Skeletal muscle cell (primary cell): ENCODE data around the gene PRDM11.
"Not testable (repeated sequence)": the region's sequence is repeated elsewhere in the genome, so short reads cannot be mapped to it uniquely, and the experiment has no call there.

Experiments
- DNase-seq: peaks from one replicate; pipeline ENCODE4 v3.0.0-alpha.2; 2010; ENCODE audit warnings: low read depth
- H3K4me3 ChIP-seq: 2 replicates; pipeline ENCODE4 v1.5.1; 2011; ENCODE audit warnings: low read depth, mild to moderate bottlenecking, control low read depth, low read length, moderate library complexity

Gene PRDM11

GRCh38 chr11:45146072-45147016, at the start of gene PRDM11:
TSS of gene PRDM11 (plus strand) at chr11:45146639. CDS start at chr11:45181767, 35,128 bp downstream.
- no peak for DNase-seq

GRCh38 chr11:45097721-45098493, 48.5 kb upstream of the PRDM11 start:
- no peak overlapping the region for H3K4me3 ChIP-seq
- no peak for DNase-seq

More at GRCh38 chr11:45146072-45147016, at the start of gene PRDM11:
- H3K4me3 ChIP-seq: peak within 1 kb of the TSS; percentile 74

GRCh38 chr11:45098929-45099328, 47.5 kb upstream of the PRDM11 start:
- DNase-seq: no peak
- H3K4me3 ChIP-seq: no peak overlapping the region

- DNase-seq: no peak
Observed at GRCh38 chr11:45100339-45100738, 46.1 kb upstream of the PRDM11 start.

GRCh38 chr11:45102361-45102809, 44.1 kb upstream of the PRDM11 start:
- no peak overlapping the region for H3K4me3 ChIP-seq

More at GRCh38 chr11:45100339-45100738, 46.1 kb upstream of the PRDM11 start:
- H3K4me3 ChIP-seq: no peak overlapping the region

GRCh38 chr11:45102810-45103621, 43.4 kb upstream of the PRDM11 start:
- no peak overlapping the region for H3K4me3 ChIP-seq
- DNase-seq: peak; percentile 43

More at GRCh38 chr11:45102361-45102809, 44.1 kb upstream of the PRDM11 start:
- no peak for DNase-seq

- H3K4me3 ChIP-seq: no peak overlapping the region
- DNase-seq: no peak
Observed at GRCh38 chr11:45104006-45104789, 42.2 kb upstream of the PRDM11 start.

- no peak overlapping the region for H3K4me3 ChIP-seq
- no peak for DNase-seq
Observed at GRCh38 chr11:45104790-45105084, 41.7 kb upstream of the PRDM11 start.

- peak; percentile 42 for DNase-seq
Observed at GRCh38 chr11:45105233-45105983, 41.0 kb upstream of the PRDM11 start.

GRCh38 chr11:45105984-45106375, 40.5 kb upstream of the PRDM11 start:
- H3K4me3 ChIP-seq: no peak overlapping the region
- DNase-seq: no peak

More at GRCh38 chr11:45105233-45105983, 41.0 kb upstream of the PRDM11 start:
- no peak overlapping the region for H3K4me3 ChIP-seq

GRCh38 chr11:45106440-45106839, 40.0 kb upstream of the PRDM11 start:
- no peak overlapping the region for H3K4me3 ChIP-seq
- no peak for DNase-seq

GRCh38 chr11:45107029-45107428, 39.4 kb upstream of the PRDM11 start:
- DNase-seq: no peak
- H3K4me3 ChIP-seq: no peak overlapping the region

- no peak for DNase-seq
- H3K4me3 ChIP-seq: no peak overlapping the region
Observed at GRCh38 chr11:45108070-45109064, 38.1 kb upstream of the PRDM11 start.

GRCh38 chr11:45109400-45109799, 37.0 kb upstream of the PRDM11 start:
- no peak overlapping the region for H3K4me3 ChIP-seq
- DNase-seq: no peak

GRCh38 chr11:45110562-45110961, 35.9 kb upstream of the PRDM11 start:
- H3K4me3 ChIP-seq: no peak overlapping the region
- DNase-seq: no peak

GRCh38 chr11:45113807-45114206, 32.6 kb upstream of the PRDM11 start:
- no peak for DNase-seq
- no peak overlapping the region for H3K4me3 ChIP-seq

- not testable (repeated sequence) for DNase-seq, H3K4me3 ChIP-seq
Observed at GRCh38 chr11:45127836-45128235, 18.6 kb upstream of the PRDM11 start.
